HG03457 (cell line): ENCODE data around the gene CERT1.
"Not testable (repeated sequence)": the region's sequence is repeated elsewhere in the genome, so short reads cannot be mapped to it uniquely, and the experiment has no call there.

Experiments
- ATAC-seq: cut with Tn5 transposase; IDR thresholded peaks from one replicate; pipeline ENCODE4 v1.9.1; 2021; ENCODE audit warnings: moderate number of reproducible peaks; ENCODE audit not compliant: unreplicated experiment

Gene CERT1

GRCh38 chr5:75511435-75512382 lies at the start of gene CERT1, which contains the start of gene POLK:
CERT1 (minus strand) TSS chr5:75511629; CDS start chr5:75511207, 422 bp downstream.
POLK (plus strand) TSS chr5:75511891.
- peak; percentile 72 for ATAC-seq

DNA sequence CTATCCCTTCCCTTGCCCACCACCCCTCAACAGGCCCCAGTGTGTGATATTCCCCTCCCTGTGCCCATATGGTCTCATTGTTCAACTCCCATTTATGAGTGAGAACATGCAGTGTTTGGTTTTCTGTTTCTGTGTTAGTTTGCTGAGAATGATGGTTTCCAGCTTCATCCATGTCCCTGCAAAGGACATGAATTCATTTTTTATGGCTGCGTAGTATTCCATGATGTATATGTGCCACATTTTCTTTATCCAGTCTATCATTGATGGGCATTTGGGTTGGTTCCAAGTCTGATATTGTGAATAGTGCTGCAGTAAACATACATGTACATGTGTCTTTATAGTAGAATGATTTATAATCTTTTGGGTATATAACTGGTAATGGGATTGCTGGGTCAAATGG lies 49.2 kb upstream of the CERT1 start:
- ATAC-seq: not testable (repeated sequence)

DNA sequence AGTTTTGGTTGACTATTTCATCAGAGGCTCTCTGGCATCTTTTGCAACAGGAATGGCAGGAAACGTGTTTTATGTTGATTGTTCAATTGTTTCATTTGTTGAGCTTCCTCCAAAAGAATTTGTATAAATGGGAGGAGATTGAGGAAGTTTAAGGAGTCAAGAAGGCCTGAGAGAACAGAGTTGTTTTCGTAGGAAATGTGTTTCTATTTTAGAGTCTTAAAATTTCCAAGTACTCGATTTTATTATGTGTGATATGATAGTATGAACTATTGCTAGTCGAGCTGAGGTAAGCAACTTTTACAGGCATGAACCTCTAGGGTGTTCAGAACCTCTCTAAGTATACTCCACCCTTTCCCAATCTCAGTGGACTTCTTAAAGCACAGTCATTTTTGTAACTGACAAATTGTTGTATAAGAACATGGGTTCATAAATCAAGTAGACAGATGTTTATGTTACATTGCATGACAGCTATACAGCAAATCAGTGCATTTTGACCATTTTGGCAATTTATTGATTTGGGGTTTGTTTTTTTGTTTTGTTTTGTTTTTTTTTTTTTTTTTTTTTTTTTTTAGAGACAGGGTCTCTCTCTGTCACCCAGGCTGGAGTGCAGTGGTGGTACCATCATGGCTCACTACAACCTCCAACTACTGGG lies 47.7 kb upstream of the CERT1 start:
- ATAC-seq: no peak

GRCh38 chr5:75558221-75558620 lies 46.8 kb upstream of the CERT1 start:
- ATAC-seq: no peak

DNA sequence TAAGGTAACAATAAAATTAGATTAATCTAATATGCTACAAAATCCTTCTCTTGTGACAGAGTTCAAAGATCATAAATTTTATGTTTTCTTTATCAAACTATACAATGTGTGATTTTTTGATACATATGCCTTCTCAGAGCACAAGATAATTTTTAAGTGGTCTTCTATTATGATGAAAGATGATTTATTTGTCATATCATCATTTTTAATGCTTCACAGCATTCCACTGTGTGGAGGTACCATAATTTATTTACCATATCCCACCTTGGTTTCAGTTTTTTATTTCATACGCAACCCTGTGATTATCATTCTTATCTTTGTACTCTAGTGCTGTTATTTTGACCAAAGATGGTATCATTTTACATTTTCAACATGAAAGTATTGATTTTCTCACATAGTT lies 41.9 kb upstream of the CERT1 start:
- ATAC-seq: no peak

DNA sequence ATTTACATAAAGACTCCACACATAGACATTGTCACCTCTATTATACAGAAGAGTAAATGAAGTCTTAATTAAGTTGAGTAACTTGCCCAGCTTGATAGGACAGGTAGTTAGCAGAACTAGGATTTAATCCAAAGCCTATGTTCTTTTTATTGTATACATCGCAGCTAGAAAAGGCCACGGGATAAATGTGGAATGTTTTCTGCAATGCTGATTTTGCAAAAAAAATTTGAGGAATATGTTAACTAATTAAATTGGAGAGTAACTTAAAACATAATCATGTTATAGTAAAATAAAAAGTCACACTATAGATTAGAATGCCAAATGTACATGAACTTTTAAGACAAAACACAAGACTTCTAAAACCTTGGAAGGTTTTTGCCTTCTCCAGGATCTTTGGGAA lies 41.3 kb upstream of the CERT1 start:
- ATAC-seq: no peak

GRCh38 chr5:75551471-75551870 lies 40.0 kb upstream of the CERT1 start:
- ATAC-seq: no peak

DNA sequence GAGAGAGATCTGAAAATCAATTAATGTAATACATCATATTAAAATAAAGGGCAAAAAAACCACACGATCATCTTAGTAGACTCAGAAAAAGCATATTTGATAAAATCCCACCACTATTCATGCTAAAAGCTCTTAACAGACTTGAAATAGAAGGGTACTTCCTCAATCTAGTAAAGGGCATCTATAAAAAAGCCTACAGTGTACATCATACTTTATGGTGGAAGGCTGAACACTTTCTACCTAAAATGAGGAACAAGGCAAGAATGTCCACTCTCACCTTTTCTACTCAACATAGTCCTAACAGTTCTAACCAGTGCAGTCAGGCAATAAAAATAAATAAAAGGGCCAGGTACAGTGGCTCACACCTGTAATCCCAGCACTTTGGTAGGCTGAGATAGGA lies 39.2 kb upstream of the CERT1 start:
- ATAC-seq: no peak

DNA sequence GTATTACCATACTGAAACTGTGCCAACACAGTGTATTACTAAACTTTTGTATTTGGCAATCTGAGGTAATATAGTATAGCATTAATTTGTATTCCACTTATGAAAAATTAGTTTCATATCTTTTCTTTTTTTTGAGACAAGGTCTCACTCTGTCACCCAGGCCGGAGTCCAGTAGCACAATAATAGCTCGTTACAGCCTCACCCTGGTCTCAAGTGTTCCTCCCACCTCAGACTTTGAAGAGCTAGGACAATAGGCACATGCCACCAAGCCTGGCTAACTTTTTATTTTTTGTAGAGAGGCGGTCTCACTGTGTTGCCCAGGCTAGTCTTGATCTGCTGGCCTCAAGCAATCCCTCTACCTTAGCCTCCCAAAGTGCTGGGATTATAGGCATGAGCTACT lies 36.4 kb upstream of the CERT1 start:
- ATAC-seq: no peak

DNA sequence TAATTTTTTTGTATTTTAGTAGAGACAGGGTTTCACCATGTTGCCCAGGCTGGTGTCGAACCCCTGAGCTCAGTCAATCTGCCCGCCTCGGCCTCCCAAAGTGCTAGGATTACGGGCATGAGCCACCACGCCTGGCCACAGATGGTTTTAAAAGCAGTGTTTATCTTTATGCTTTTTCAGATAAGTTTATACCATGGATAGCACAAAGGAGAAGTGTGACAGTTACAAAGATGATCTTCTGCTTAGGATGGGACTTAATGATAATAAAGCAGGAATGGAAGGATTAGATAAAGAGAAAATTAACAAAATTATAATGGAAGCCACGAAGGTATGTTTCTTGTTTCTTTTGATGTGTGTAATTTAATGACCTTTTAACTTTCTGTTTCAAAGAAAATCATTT lies 35.4 kb upstream of the CERT1 start:
- no peak for ATAC-seq

DNA sequence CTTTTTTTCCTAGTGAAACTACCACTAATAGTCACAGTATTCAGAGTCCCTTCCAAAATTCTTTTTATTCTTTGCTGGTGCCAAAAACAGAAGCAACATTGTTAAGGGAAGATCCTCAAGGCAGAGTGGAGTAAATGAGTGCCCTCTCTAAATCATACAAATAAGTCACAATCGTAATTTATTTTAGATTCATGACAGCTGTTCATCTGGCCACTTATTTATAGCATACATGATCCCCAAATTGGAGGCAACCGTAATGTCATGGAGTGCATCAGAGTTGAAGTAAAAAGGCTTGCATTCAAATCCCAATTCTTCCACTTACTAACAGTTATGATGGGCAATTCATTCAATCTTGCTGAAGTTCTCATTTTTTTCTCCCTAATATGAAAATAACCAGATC lies 33.7 kb upstream of the CERT1 start:
- no peak for ATAC-seq

GRCh38 chr5:75538211-75538610 lies 26.8 kb upstream of the CERT1 start:
- no peak for ATAC-seq

DNA sequence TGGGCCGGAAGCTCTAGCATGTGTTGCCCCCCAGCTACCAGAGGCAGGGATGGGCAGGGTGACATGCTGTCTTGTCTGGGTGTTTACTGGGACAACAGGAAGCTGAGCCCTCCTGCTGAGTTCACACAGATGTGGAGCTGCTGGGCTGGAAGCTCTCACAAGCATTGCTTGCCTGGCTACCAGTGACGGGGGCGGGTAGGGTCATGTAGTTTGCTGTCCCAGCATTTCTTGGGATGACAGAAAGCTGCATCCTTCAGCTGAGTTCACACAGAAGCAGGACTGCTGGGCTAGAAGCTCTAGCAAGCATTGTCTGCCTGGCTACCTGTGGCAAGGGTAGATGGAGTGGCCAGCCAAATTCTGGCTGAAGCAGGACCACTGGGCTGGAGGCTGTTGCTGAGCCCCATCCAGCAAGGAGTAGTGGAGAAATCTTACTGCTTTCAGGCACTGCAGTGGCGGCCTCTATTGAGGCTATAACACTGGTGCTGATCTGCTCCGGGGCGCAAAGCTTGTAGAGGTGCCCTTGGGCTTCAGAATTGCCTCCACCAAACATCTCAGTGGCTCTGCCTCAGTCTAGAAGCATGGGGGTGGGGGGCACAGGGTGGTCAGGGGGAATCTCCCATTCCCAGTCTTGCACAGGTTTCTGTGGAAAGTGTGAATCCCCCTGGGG lies 25.4 kb upstream of the CERT1 start:
- no peak for ATAC-seq

- ATAC-seq: no peak
These were observed 24.7 kb upstream of the CERT1 start for GRCh38 chr5:75536147-75536546.

DNA sequence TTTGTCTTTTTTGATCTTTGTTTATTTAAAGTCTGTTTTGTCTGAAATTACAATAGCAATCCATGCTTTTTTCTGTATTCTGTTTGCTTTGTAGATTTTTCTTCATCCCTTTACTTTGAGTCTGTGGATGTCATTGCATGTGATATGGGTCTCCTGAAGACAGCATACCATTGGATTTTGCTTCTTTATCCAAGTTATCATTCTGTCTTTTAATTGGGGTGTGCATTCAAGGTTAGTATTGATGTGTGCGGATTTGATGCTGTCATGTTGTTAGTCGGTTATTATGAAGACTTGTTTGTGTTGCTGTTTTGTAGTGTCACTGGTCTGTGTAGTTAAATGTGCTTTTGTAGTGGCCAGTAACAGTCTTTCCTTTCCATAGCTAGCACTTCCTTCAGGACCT lies 23.3 kb upstream of the CERT1 start:
- ATAC-seq: no peak

DNA sequence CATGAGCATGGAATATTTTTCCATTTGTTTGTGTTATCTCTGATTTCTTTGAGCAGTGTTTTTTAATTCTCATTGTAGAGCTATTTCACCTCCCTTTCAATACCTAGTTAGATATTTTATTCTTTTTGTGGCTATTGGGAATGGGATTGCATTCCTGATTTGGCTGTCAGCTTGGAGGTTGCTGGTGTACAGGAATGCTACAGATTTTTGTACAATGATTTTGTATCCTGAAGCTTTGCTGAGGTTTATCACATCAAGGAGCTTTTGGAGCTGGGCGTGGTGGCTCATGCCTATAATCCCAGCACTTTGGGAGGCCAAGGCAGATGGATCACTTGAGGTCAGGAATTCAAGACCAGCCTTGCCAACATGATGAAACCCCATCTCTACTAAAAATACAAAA lies 22.3 kb upstream of the CERT1 start:
- not testable (repeated sequence) for ATAC-seq

- no peak for ATAC-seq
These were observed 20.8 kb upstream of the CERT1 start for GRCh38 chr5:75532190-75532589.

GRCh38 chr5:75529185-75529584 lies 17.8 kb upstream of the CERT1 start:
- ATAC-seq: no peak

DNA sequence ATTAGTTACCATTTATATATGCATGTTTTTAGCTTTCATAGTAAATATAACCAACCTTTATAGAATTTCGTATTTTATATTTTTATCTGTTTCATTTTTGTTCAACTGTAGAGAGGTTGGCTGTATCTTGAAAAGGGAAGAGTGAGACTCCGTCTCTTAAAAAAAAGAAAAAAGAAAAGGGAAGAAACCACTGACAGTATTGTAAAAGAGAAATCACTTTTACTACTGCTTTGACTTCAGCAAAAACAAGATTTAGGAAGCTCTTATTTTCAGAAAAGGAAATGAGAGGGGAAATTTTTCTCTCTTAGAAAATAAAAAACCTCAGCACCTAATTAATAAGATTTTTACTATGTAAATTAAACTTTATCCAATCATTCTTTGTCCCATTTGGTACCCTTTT lies 14.6 kb upstream of the CERT1 start:
- no peak for ATAC-seq

GRCh38 chr5:75525344-75525743 lies 13.9 kb upstream of the CERT1 start:
- no peak for ATAC-seq

DNA sequence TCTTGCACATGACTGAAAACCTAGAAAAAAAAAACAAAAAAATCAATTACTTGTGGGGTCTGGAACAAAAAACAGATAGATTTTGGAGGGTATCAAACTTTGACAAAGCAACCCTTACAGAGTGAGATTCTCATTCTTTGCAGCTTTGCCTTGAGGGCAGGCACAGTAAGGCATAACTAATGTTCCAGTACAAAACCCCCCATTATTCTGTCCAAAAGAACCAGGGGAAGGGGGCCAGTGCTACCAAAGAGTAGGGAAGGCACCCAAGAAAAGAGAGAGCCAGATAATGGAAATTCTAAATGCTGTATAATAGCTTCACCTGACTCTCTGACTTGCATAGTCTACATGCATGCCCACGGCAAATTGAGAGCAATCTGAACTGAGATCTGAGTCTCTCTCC lies 13.2 kb upstream of the CERT1 start:
- no peak for ATAC-seq

- ATAC-seq: peak; percentile 61
These were observed 12.6 kb upstream of the CERT1 start for GRCh38 chr5:75524071-75524470.
